Left lung (tissue), 14 donors: ENCODE measurements around the gene MLNR. TPM values are rescaled to one million over a fixed set of nuclear protein-coding genes. Genes with fewer than 3 reads are reported as not detected.

Source experiments
- ATAC-seq: fragments of 200-7000 bp; cut with Tn5 transposase; one replicate; pipeline ENCODE4 v1.9.1; 2020; ENCODE audit warnings: moderate library complexity
- DNase-seq, 4 donors: peaks; one replicate each; pipeline ENCODE4 v3.0.0-alpha.2; 2013 to 2020
- H3K27ac ChIP-seq, 2 donors: fragments of 200-600 bp; sonication (generic) in 1 of 2; one replicate each; pipeline versions ENCODE4 v1.5.0 to v1.8.0; 2020 to 2021
- H3K27me3 ChIP-seq, 2 donors: fragments of 200-600 bp; sonication (generic) in 1 of 2; one replicate each; pipeline versions ENCODE4 v1.5.0 to v1.8.0; 2020 to 2021
- H3K36me3 ChIP-seq, 2 donors: fragments of 200-600 bp; sonication (generic) in 1 of 2; one replicate each; pipeline versions ENCODE4 v1.5.0 to v1.8.0; 2020 to 2021
- H3K4me1 ChIP-seq, 2 donors: fragments of 200-600 bp; one replicate each; pipeline ENCODE4 v1.8.0; 2021
- H3K4me3 ChIP-seq, 2 donors: fragments of 200-600 bp; sonication (generic) in 1 of 2; one replicate each; pipeline versions ENCODE4 v1.5.0 to v1.8.0; 2020 to 2021; ENCODE audit warnings: mild to moderate bottlenecking in 1 of 2
- H3K9me3 ChIP-seq, 2 donors: fragments of 200-600 bp; sonication (generic) in 1 of 2; one replicate each; pipeline versions ENCODE4 v1.5.0 to v1.8.0; 2020 to 2021
- CTCF ChIP-seq, 2 donors: fragments of 200-600 bp; sonication (generic) in 1 of 2; IDR thresholded peaks; one replicate each; pipeline versions ENCODE4 v1.5.0 to v1.8.0; 2021; ENCODE audit warnings: antibody characterized with exemption in 2 of 2
- intact Hi-C, 2 donors: fragments of 100-400 bp; cut with DNase I; formaldehyde crosslinking; loops; one replicate each; pipeline versions ENCODE4 v1.11.2 to v1.14.2; 2022
- long read RNA-seq, 12 donors: library from polyadenylated mRNA in 2 of 12; unstranded in 2 of 12; transcript quantifications; one replicate each; pipeline ENCODE4 v2.0.0 and lab custom pipeline, GENCODE V29; 2019 to 2026
- polyA plus RNA-seq, 6 donors: library from polyadenylated mRNA; unstranded; fragments of 120-200 nt; gene quantifications; one replicate each; pipeline ENCODE4 v1.2.1, GENCODE V29; 2013; ENCODE audit not compliant: insufficient read length in 6 of 6
- total RNA-seq, 2 donors: library from RNA; stranded (reverse); fragmentation: NEBNext Ultra II Directional; extraction: Animal tissue kit (Norgen Biotek cat#: 25700); gene quantifications; one replicate each; pipeline ENCODE4 v1.2.1, GENCODE V29; 2021
- donor health status: DM: no; HTN: yes; CAD: no.
- donor health status: DM: no; HTN: no; CAD: no.

Gene MLNR
- not detected for total RNA-seq
- polyA plus RNA-seq: under 1 TPM in 5 of 6 donors, not detected in 1; 0.13 to 0.31 (median 0.17) TPM
- long read RNA-seq, donor 1: 0 reads
- long read RNA-seq, donor 2: 0 reads
- long read RNA-seq, donor 3: 0 reads
- long read RNA-seq, donor 4: 0 reads
- long read RNA-seq, donor 5: 0 reads
- long read RNA-seq, donor 6: 0 reads
- long read RNA-seq, donor 7: 0 reads
- long read RNA-seq, donor 8: 0 reads
- long read RNA-seq, donor 9: 0 reads
- long read RNA-seq, donor 10: 0 reads
- long read RNA-seq, donor 11: 0 reads
- long read RNA-seq, donor 12: 0 reads

- no peaks in the 10 kb centered on the region for H3K36me3 ChIP-seq
- no peaks in the 10 kb centered on the region for H3K9me3 ChIP-seq
- TF ChIP-seq CTCF (IDR thresholded peaks at IDR 0.05): no peak
- peak within 1 kb of the TSS; percentile 17 to 36 for H3K4me3 ChIP-seq
- H3K27ac ChIP-seq: no peak within 1 kb of the TSS
- DNase-seq: peak in 3 of 4 donors; percentile 29 to 89 (median 48)
- peak; percentile 81 for ATAC-seq
- intact Hi-C loops: no loop called here
- peaks cover 8 to 33% of the 10 kb centered on the region in 2 donors for H3K4me1 ChIP-seq
- peaks cover 48 to 63% of the 10 kb centered on the region in 2 donors for H3K27me3 ChIP-seq
Observed at GRCh38 chr13:49220036-49220855, at the start of gene MLNR. Gene MLNR (plus strand): TSS chr13:49220338. CDS start chr13:49220338, 0 bp downstream.

- TF ChIP-seq CTCF (IDR thresholded peaks at IDR 0.05): no peak
- Histone ChIP-seq H3K9me3 (no peaks in the 10 kb centered on the region), H3K4me1 (peaks cover 0 to under 1% of the 10 kb centered on the region in 2 donors), H3K36me3 (peaks cover 0 to 58% of the 10 kb centered on the region in 2 donors), H3K4me3 (no peak overlapping the region), H3K27ac (no peak overlapping the region), H3K27me3 (no peaks in the 10 kb centered on the region)
- intact Hi-C loops: no loop called here
- ATAC-seq: no peak
- DNase-seq: no peak
Observed at GRCh38 chr13:49171359-49171758, 48.8 kb upstream of the MLNR start.

GRCh38 chr13:49183672-49184325 lies 36.3 kb upstream of the MLNR start:
- Histone ChIP-seq H3K4me1 (peaks cover 6 to 35% of the 10 kb centered on the region in 2 donors), H3K27me3 (no peaks in the 10 kb centered on the region), H3K27ac (peak overlapping the region in 1 of 2 donors; percentile 47), H3K4me3 (no peak overlapping the region), H3K36me3 (peaks cover 0 to 54% of the 10 kb centered on the region in 2 donors), H3K9me3 (no peaks in the 10 kb centered on the region)
- intact Hi-C loops: no loop called here
- no peak for DNase-seq
- no peak for TF ChIP-seq CTCF (IDR thresholded peaks at IDR 0.05)
- peak; percentile 41 for ATAC-seq

- intact Hi-C loops: no loop called here
- peaks cover 0 to 54% of the 10 kb centered on the region in 2 donors for H3K36me3 ChIP-seq
Observed at GRCh38 chr13:49184621-49185020, 35.5 kb upstream of the MLNR start.

More at GRCh38 chr13:49184621-49185020, 35.5 kb upstream of the MLNR start:
- ATAC-seq (no peak), DNase-seq (no peak)
- no peak overlapping the region for H3K4me3 ChIP-seq
- H3K4me1 ChIP-seq: peaks cover 6 to 35% of the 10 kb centered on the region in 2 donors
- no peaks in the 10 kb centered on the region for H3K9me3 ChIP-seq
- no peaks in the 10 kb centered on the region for H3K27me3 ChIP-seq
- no peak for TF ChIP-seq CTCF (IDR thresholded peaks at IDR 0.05)
- H3K27ac ChIP-seq: no peak overlapping the region
